Ishikawa (cell line): Measurements from ENCODE around the gene SLC25A23.

Experiments
- CEBPB ChIP-seq: IDR thresholded peaks from 2 replicates; pipeline ENCODE4 v1.6.1; 2012
- CREB1 ChIP-seq: IDR thresholded peaks from 2 replicates; pipeline ENCODE4 v1.6.1; 2012; ENCODE audit warnings: low read depth
- EGR1 ChIP-seq: IDR thresholded peaks from 2 replicates; pipeline ENCODE4 v1.6.1; 2012
- EP300 ChIP-seq: IDR thresholded peaks from 2 replicates; pipeline ENCODE4 v1.6.1; 2012; ENCODE audit warnings: borderline replicate concordance
- FOXM1 ChIP-seq: IDR thresholded peaks from 2 replicates; pipeline ENCODE4 v1.6.1; 2012; ENCODE audit warnings: low read depth, borderline replicate concordance
- MAX ChIP-seq: IDR thresholded peaks from 2 replicates; pipeline ENCODE4 v1.6.1; 2012
- NFIC ChIP-seq: IDR thresholded peaks from 2 replicates; pipeline ENCODE4 v1.6.1; 2012
- RAD21 ChIP-seq: IDR thresholded peaks from 2 replicates; pipeline ENCODE4 v1.6.1; 2012; ENCODE audit warnings: low read depth
- REST ChIP-seq: IDR thresholded peaks from 2 replicates; pipeline ENCODE4 v1.6.1; 2012; ENCODE audit warnings: low read depth, mild to moderate bottlenecking
- TAF1 ChIP-seq: IDR thresholded peaks from 2 replicates; pipeline ENCODE4 v1.6.1; 2012; ENCODE audit warnings: low read depth, mild to moderate bottlenecking
- TCF12 ChIP-seq: IDR thresholded peaks from 2 replicates; pipeline ENCODE4 v1.6.1; 2012; ENCODE audit warnings: low read depth
- TEAD4 ChIP-seq: IDR thresholded peaks from 2 replicates; pipeline ENCODE4 v1.6.1; 2012
- USF1 ChIP-seq: IDR thresholded peaks from 2 replicates; pipeline ENCODE4 v1.6.1; 2012
- YY1 ChIP-seq: IDR thresholded peaks from 2 replicates; pipeline ENCODE4 v1.6.1; 2012; ENCODE audit warnings: low read depth
- ZBTB7A ChIP-seq: IDR thresholded peaks from 2 replicates; pipeline ENCODE4 v1.6.1; 2012; ENCODE audit warnings: low read depth

Gene SLC25A23

GRCh38 chr19:6479836-6480398 lies 20.3 kb upstream of the SLC25A23 start:
- TF ChIP-seq CREB1, result no peak
- TF ChIP-seq USF1, result no peak
- no peak for TF ChIP-seq CEBPB
- TF ChIP-seq TCF12, result no peak
- no peak for TF ChIP-seq FOXM1
- TF ChIP-seq EGR1, result no peak
- no peak for TF ChIP-seq NFIC
- TF ChIP-seq MAX, result no peak
- no peak for TF ChIP-seq YY1
- no peak for TF ChIP-seq REST
- no peak for TF ChIP-seq EP300
- TF ChIP-seq TAF1, result no peak
- no peak for TF ChIP-seq ZBTB7A
- no peak for TF ChIP-seq TEAD4
- TF ChIP-seq RAD21, result no peak

GRCh38 chr19:6478815-6479214 lies 19.2 kb upstream of the SLC25A23 start:
- TF ChIP-seq FOXM1, result no peak
- no peak for TF ChIP-seq EGR1
- TF ChIP-seq ZBTB7A, result no peak
- no peak for TF ChIP-seq USF1
- TF ChIP-seq CREB1, result no peak
- no peak for TF ChIP-seq NFIC
- TF ChIP-seq EP300, result no peak
- TF ChIP-seq MAX, result no peak
- TF ChIP-seq TAF1, result no peak
- no peak for TF ChIP-seq CEBPB
- TF ChIP-seq TEAD4, result no peak
- TF ChIP-seq REST, result no peak
- no peak for TF ChIP-seq RAD21
- no peak for TF ChIP-seq TCF12
- TF ChIP-seq YY1, result no peak

GRCh38 chr19:6476896-6477431 lies 17.4 kb upstream of the SLC25A23 start:
- no peak for TF ChIP-seq CREB1
- TF ChIP-seq TEAD4, result no peak
- no peak for TF ChIP-seq EGR1
- TF ChIP-seq REST, result no peak
- TF ChIP-seq FOXM1, result no peak
- TF ChIP-seq EP300, result no peak
- TF ChIP-seq YY1, result no peak
- no peak for TF ChIP-seq MAX
- no peak for TF ChIP-seq CEBPB
- no peak for TF ChIP-seq TCF12
- no peak for TF ChIP-seq NFIC
- no peak; the same call in 1 of the 2 replicates for TF ChIP-seq ZBTB7A
- TF ChIP-seq TAF1, result no peak
- no peak for TF ChIP-seq USF1
- TF ChIP-seq RAD21, result no peak
